ENCODE data around the gene MOV10L1.

MOV10L1 gene

GRCh38 chr22:50186181-50186714 lies 96.4 kb downstream of the MOV10L1 start:
- no peaks in the 10 kb centered on the region for H3K27me3 Mint-ChIP-seq
- H3K36me3 Mint-ChIP-seq (ENCODE audit: low read depth): peaks cover 40% of the 10 kb centered on the region
- H3K27ac Mint-ChIP-seq: peak overlapping the region; percentile 76
- H3K9me3 Mint-ChIP-seq: no peaks in the 10 kb centered on the region
- peak overlapping the region; percentile 84 for H3K4me3 Mint-ChIP-seq
- intact Hi-C loops (cut with micrococcal nuclease): no loop called here
- H3K4me1 Mint-ChIP-seq (ENCODE audit: low read depth): peaks cover 61% of the 10 kb centered on the region

GRCh38 chr22:50186761-50187523 lies 97.1 kb downstream of the MOV10L1 start:
- peak overlapping the region; percentile 84 for H3K4me3 Mint-ChIP-seq
- peaks cover 68% of the 10 kb centered on the region for H3K4me1 Mint-ChIP-seq (ENCODE audit: low read depth)
- H3K27ac Mint-ChIP-seq: peak overlapping the region; percentile 76
- H3K27me3 Mint-ChIP-seq: no peaks in the 10 kb centered on the region
- H3K9me3 Mint-ChIP-seq: no peaks in the 10 kb centered on the region
- peaks cover 47% of the 10 kb centered on the region for H3K36me3 Mint-ChIP-seq (ENCODE audit: low read depth)
- intact Hi-C loops (cut with micrococcal nuclease): no loop called here

GRCh38 chr22:50188356-50188755 lies 98.5 kb downstream of the MOV10L1 start:
- Mint-ChIP-seq H3K4me3 (no peak overlapping the region), H3K4me1 (ENCODE audit: low read depth) (peaks cover 75% of the 10 kb centered on the region), H3K27ac (no peak overlapping the region), H3K9me3 (no peaks in the 10 kb centered on the region), H3K36me3 (ENCODE audit: low read depth) (peaks cover 61% of the 10 kb centered on the region), H3K27me3 (no peaks in the 10 kb centered on the region)
- intact Hi-C loops (cut with micrococcal nuclease): no loop called here

- Mint-ChIP-seq H3K27ac (peak overlapping the region; percentile 95), H3K4me3 (peak overlapping the region; percentile 57), H3K27me3 (no peaks in the 10 kb centered on the region), H3K36me3 (ENCODE audit: low read depth) (peaks cover 70% of the 10 kb centered on the region), H3K9me3 (no peaks in the 10 kb centered on the region), H3K4me1 (ENCODE audit: low read depth) (peaks cover 72% of the 10 kb centered on the region)
- intact Hi-C loops (cut with micrococcal nuclease): no loop called here
These were observed 99.5 kb downstream of the MOV10L1 start for GRCh38 chr22:50189184-50189848.

GRCh38 chr22:50189849-50190181 lies 100.0 kb downstream of the MOV10L1 start:
- H3K4me3 Mint-ChIP-seq: peak overlapping the region; percentile 83
- H3K4me1 Mint-ChIP-seq (ENCODE audit: low read depth): peaks cover 71% of the 10 kb centered on the region
- H3K36me3 Mint-ChIP-seq (ENCODE audit: low read depth): peaks cover 75% of the 10 kb centered on the region
- H3K27ac Mint-ChIP-seq: peak overlapping the region; percentile 95
- intact Hi-C loops (cut with micrococcal nuclease): loop anchor here (5.0 kb wide), 1 partner anchor 43 kb away; no protein-coding TSS in a partner anchor
- H3K9me3 Mint-ChIP-seq: no peaks in the 10 kb centered on the region
- no peaks in the 10 kb centered on the region for H3K27me3 Mint-ChIP-seq

- intact Hi-C loops (cut with micrococcal nuclease): loop anchor here (5.0 kb wide), 1 partner anchor 43 kb away; no protein-coding TSS in a partner anchor
- no peaks in the 10 kb centered on the region for H3K27me3 Mint-ChIP-seq
- no peaks in the 10 kb centered on the region for H3K9me3 Mint-ChIP-seq
- H3K27ac Mint-ChIP-seq: peak overlapping the region; percentile 95
- peaks cover 81% of the 10 kb centered on the region for H3K36me3 Mint-ChIP-seq (ENCODE audit: low read depth)
- peak overlapping the region; percentile 83 for H3K4me3 Mint-ChIP-seq
- H3K4me1 Mint-ChIP-seq (ENCODE audit: low read depth): peaks cover 76% of the 10 kb centered on the region
These were observed 100.6 kb downstream of the MOV10L1 start for GRCh38 chr22:50190182-50190940.

- Mint-ChIP-seq H3K27ac (peak overlapping the region; percentile 95), H3K9me3 (no peaks in the 10 kb centered on the region), H3K4me1 (ENCODE audit: low read depth) (peaks cover 76% of the 10 kb centered on the region), H3K36me3 (ENCODE audit: low read depth) (peaks cover 89% of the 10 kb centered on the region), H3K27me3 (no peaks in the 10 kb centered on the region), H3K4me3 (peak overlapping the region; percentile 83)
- intact Hi-C loops (cut with micrococcal nuclease): loop anchor here (5.0 kb wide), 1 partner anchor 44 kb away; no protein-coding TSS in a partner anchor
These were observed 101.3 kb downstream of the MOV10L1 start for GRCh38 chr22:50190941-50191741.

GRCh38 chr22:50192436-50193204 lies 102.8 kb downstream of the MOV10L1 start:
- peaks cover 94% of the 10 kb centered on the region for H3K36me3 Mint-ChIP-seq (ENCODE audit: low read depth)
- intact Hi-C loops (cut with micrococcal nuclease): loop anchor here (5.0 kb wide), 1 partner anchor 45 kb away; no protein-coding TSS in a partner anchor
- peak overlapping the region; percentile 83 for H3K4me3 Mint-ChIP-seq
- no peaks in the 10 kb centered on the region for H3K9me3 Mint-ChIP-seq
- H3K27ac Mint-ChIP-seq: peak overlapping the region; percentile 95
- peaks cover 65% of the 10 kb centered on the region for H3K4me1 Mint-ChIP-seq (ENCODE audit: low read depth)
- H3K27me3 Mint-ChIP-seq: no peaks in the 10 kb centered on the region

- Mint-ChIP-seq H3K9me3 (no peaks in the 10 kb centered on the region), H3K27me3 (no peaks in the 10 kb centered on the region), H3K4me1 (ENCODE audit: low read depth) (peaks cover 55% of the 10 kb centered on the region), H3K36me3 (ENCODE audit: low read depth) (peaks cover 94% of the 10 kb centered on the region), H3K4me3 (no peak overlapping the region), H3K27ac (peak overlapping the region; percentile 56)
- intact Hi-C loops (cut with micrococcal nuclease): loop anchor here (5.0 kb wide), 1 partner anchor 46 kb away; no protein-coding TSS in a partner anchor
These were observed 103.8 kb downstream of the MOV10L1 start for GRCh38 chr22:50193621-50194020.

- no peaks in the 10 kb centered on the region for H3K9me3 Mint-ChIP-seq
- intact Hi-C loops (cut with micrococcal nuclease): loop anchor here (5.0 kb wide), 1 partner anchor 47 kb away; no protein-coding TSS in a partner anchor
- no peak overlapping the region for H3K4me3 Mint-ChIP-seq
- H3K36me3 Mint-ChIP-seq (ENCODE audit: low read depth): peaks cover 94% of the 10 kb centered on the region
- peaks cover 50% of the 10 kb centered on the region for H3K4me1 Mint-ChIP-seq (ENCODE audit: low read depth)
- H3K27ac Mint-ChIP-seq: peak overlapping the region; percentile 56
- no peaks in the 10 kb centered on the region for H3K27me3 Mint-ChIP-seq
These were observed 104.4 kb downstream of the MOV10L1 start for GRCh38 chr22:50194037-50194805.

GRCh38 chr22:50196256-50196655 lies 106.5 kb downstream of the MOV10L1 start:
- Mint-ChIP-seq H3K27ac (peak overlapping the region; percentile 22), H3K9me3 (no peaks in the 10 kb centered on the region), H3K4me3 (no peak overlapping the region), H3K4me1 (ENCODE audit: low read depth) (peaks cover 44% of the 10 kb centered on the region), H3K27me3 (no peaks in the 10 kb centered on the region), H3K36me3 (ENCODE audit: low read depth) (peaks cover 88% of the 10 kb centered on the region)
- intact Hi-C loops (cut with micrococcal nuclease): no loop called here

Data from dendritic cell treated with granulocyte-macrophage colony-stimulating factor and Interleukin-4, amounts not matched to agents 40 ng/mL and 50 ng/mL, for 4 days (primary cell).